A549 (cell line): ENCODE measurements around the gene PTPRD. TPM values are rescaled to one million over a fixed set of nuclear protein-coding genes. Genes with fewer than 3 reads are reported as not detected.

Source experiments
- ATAC-seq, 2 experiments: fragments of 200-7000 bp in 1 of 2; fragments of >200 bp in 1 of 2; cut with Nextera tagmentation in 1 of 2; cut with Tn5 transposase in 1 of 2; 3 replicates each; pipeline versions ENCODE4 v1.8.0 to v1.9.1; 2018 to 2020; ENCODE audit warnings: mild to moderate bottlenecking in 1 of 2, moderate library complexity in 1 of 2
- CTCF ChIA-PET: fragments of 300-600 bp; sonication (Branson Sonifier 250); formaldehyde crosslinking; extraction: SDS; loops from one replicate; lab custom pipeline; 2021; ENCODE audit warnings: antibody characterized with exemption, inconsistent platforms; lab: Yijun Ruan, JAX
- POLR2A ChIA-PET: fragments of 350-600 bp; formaldehyde crosslinking; extraction: SDS; loops from one replicate; lab custom pipeline; 2021; ENCODE audit warnings: antibody characterized with exemption, inconsistent platforms; lab: Yijun Ruan, JAX
- DNase-seq, 2 experiments: peaks; one replicate each; pipeline versions ENCODE4 v3.0.0 to v3.0.0-alpha.2; 2011 to 2016; ENCODE audit warnings: low read depth in 1 of 2, low spot score in 1 of 2
- FAIRE-seq: peaks from 2 replicates; lab custom pipeline; 2011; peaks lifted over from hg19 to GRCh38; lab: Jason Lieb, UNC
- H3K27ac ChIP-seq, 2 experiments: fragments of >200 bp; sonication (Bioruptor Twin); formaldehyde crosslinking; 3 replicates each; pipeline ENCODE4 v1.5.1; 2016 to 2017
- H3K4me1 ChIP-seq: fragments of >200 bp; sonication (Bioruptor Twin); formaldehyde crosslinking; 3 replicates; pipeline ENCODE4 v1.6.1; 2016
- H3K4me2 ChIP-seq: fragments of >200 bp; sonication (Bioruptor Twin); formaldehyde crosslinking; 3 replicates; pipeline ENCODE4 v1.6.1; 2016
- H3K4me3 ChIP-seq: fragments of >200 bp; sonication (Bioruptor Twin); formaldehyde crosslinking; 3 replicates; pipeline ENCODE4 v1.5.1; 2016
- H3K9me3 ChIP-seq: fragments of >200 bp; sonication (Bioruptor Twin); formaldehyde crosslinking; 3 replicates; pipeline ENCODE4 v1.6.1; 2016
- ATOH8 ChIP-seq: fragments of 250-450 bp; sonication (Bioruptor Pico); IDR thresholded peaks from 2 replicates; pipeline ENCODE4 v1.5.0; 2020; ENCODE audit warnings: low read depth, mild to moderate bottlenecking, moderate library complexity
- BCL3 ChIP-seq: fragments of >200 bp; sonication (Bioruptor Twin); formaldehyde crosslinking; IDR thresholded peaks from 3 replicates; pipeline ENCODE4 v1.6.1; 2016
- BHLHE40 ChIP-seq: IDR thresholded peaks from 2 replicates; pipeline ENCODE4 v1.6.1; 2012; ENCODE audit warnings: low read depth, low read length, inconsistent platforms
- CBX2 ChIP-seq: fragments of 200-600 bp; sonication (generic); IDR thresholded peaks from 2 replicates; pipeline ENCODE4 v1.6.1; 2016; ENCODE audit warnings: low read depth, mild to moderate bottlenecking, borderline replicate concordance
- CHD2 ChIP-seq: fragments of 150-350 bp; IDR thresholded peaks from 2 replicates; pipeline ENCODE4 v1.6.1; 2014; ENCODE audit warnings: low read length; ENCODE audit not compliant: partially characterized antibody
- EHF ChIP-seq: fragments of 250-450 bp; sonication (Bioruptor Pico); IDR thresholded peaks from 2 replicates; pipeline ENCODE4 v1.5.0; 2020; ENCODE audit warnings: mild to moderate bottlenecking
- EP300 ChIP-seq, 2 experiments: fragments of >200 bp; sonication (Bioruptor Twin); formaldehyde crosslinking; IDR thresholded peaks; 2 replicates in 1 of 2; 3 replicates in 1 of 2; pipeline ENCODE4 v1.6.1; 2016 to 2017
- FOSB ChIP-seq: fragments of 250-450 bp; sonication (Bioruptor Pico); IDR thresholded peaks from 2 replicates; pipeline ENCODE4 v1.5.0; 2020; ENCODE audit warnings: mild to moderate bottlenecking, moderate library complexity
- HDAC2 ChIP-seq: fragments of 200-600 bp; sonication (generic); IDR thresholded peaks from 2 replicates; pipeline ENCODE4 v1.6.1; 2016
- HOXA7 ChIP-seq: fragments of 250-450 bp; sonication (Bioruptor Pico); IDR thresholded peaks from 2 replicates; pipeline ENCODE4 v1.5.0; 2020; ENCODE audit warnings: mild to moderate bottlenecking, moderate library complexity
- HOXB13 ChIP-seq: fragments of 250-450 bp; sonication (Bioruptor Pico); IDR thresholded peaks from 2 replicates; pipeline ENCODE4 v1.5.0; 2020; ENCODE audit warnings: low read depth, mild to moderate bottlenecking, moderate library complexity
- JUN ChIP-seq, 2 experiments: fragments of >200 bp; sonication (Bioruptor Twin); formaldehyde crosslinking; IDR thresholded peaks; 2 replicates in 1 of 2; 3 replicates in 1 of 2; pipeline ENCODE4 v1.6.1; 2016 to 2017
- JUNB ChIP-seq: fragments of >200 bp; sonication (Bioruptor Twin); formaldehyde crosslinking; IDR thresholded peaks from 2 replicates; pipeline ENCODE4 v1.6.1; 2016
- KDM1A ChIP-seq: fragments of 200-600 bp; sonication (generic); IDR thresholded peaks from 2 replicates; pipeline ENCODE4 v1.6.1; 2016; ENCODE audit warnings: low read depth, mild to moderate bottlenecking
- KDM5A ChIP-seq: fragments of 200-600 bp; sonication (generic); IDR thresholded peaks from 2 replicates; pipeline ENCODE4 v1.6.1; 2016; ENCODE audit warnings: antibody characterized with exemption, mild to moderate bottlenecking
- MAFK ChIP-seq: fragments of 450-650 bp; IDR thresholded peaks from 2 replicates; pipeline ENCODE4 v1.6.1; 2014; ENCODE audit not compliant: partially characterized antibody
- MYC ChIP-seq: IDR thresholded peaks from 2 replicates; pipeline ENCODE4 v1.6.1; 2012; ENCODE audit warnings: mild to moderate bottlenecking, inconsistent platforms, low read length, improper control_type of control experiment, borderline replicate concordance
- NFE2L2 ChIP-seq: fragments of 150-350 bp; conservative IDR thresholded peaks from 2 replicates; pipeline ENCODE4 v1.6.1; 2014; ENCODE audit warnings: low read length
- NPAS2 ChIP-seq: fragments of 250-450 bp; sonication (Bioruptor Pico); IDR thresholded peaks from 2 replicates; pipeline ENCODE4 v1.8.0; 2022; ENCODE audit warnings: mild to moderate bottlenecking, moderate library complexity, borderline replicate concordance
- NR3C1 ChIP-seq: fragments of >200 bp; sonication (Bioruptor Twin); formaldehyde crosslinking; IDR thresholded peaks from 3 replicates; pipeline ENCODE4 v1.6.1; 2017
- PBX3 ChIP-seq: IDR thresholded peaks from 2 replicates; pipeline ENCODE4 v1.6.1; 2012
- POLR2AphosphoS2 ChIP-seq: conservative IDR thresholded peaks from 2 replicates; pipeline ENCODE4 v1.6.1; 2012; ENCODE audit warnings: low read length, improper control_type of control experiment, inconsistent platforms
- RCOR1 ChIP-seq: fragments of 150-350 bp; IDR thresholded peaks from 2 replicates; pipeline ENCODE4 v1.6.1; 2014; ENCODE audit warnings: antibody characterized with exemption, low read length, low read depth
- RNF2 ChIP-seq: fragments of 200-600 bp; sonication (generic); IDR thresholded peaks from 2 replicates; pipeline ENCODE4 v1.6.1; 2016; ENCODE audit warnings: low read depth, mild to moderate bottlenecking, antibody characterized with exemption, moderate library complexity, borderline replicate concordance
- SREBF2 ChIP-seq: fragments of 450-650 bp; IDR thresholded peaks from 2 replicates; pipeline ENCODE4 v1.6.1; 2014; ENCODE audit warnings: mild to moderate bottlenecking, moderate library complexity
- TFCP2L1 ChIP-seq: fragments of 250-450 bp; sonication (Bioruptor Pico); IDR thresholded peaks from 2 replicates; pipeline ENCODE4 v1.5.0; 2021; ENCODE audit warnings: mild to moderate bottlenecking
- ZFP36 ChIP-seq: fragments of 450-650 bp; IDR thresholded peaks from 2 replicates; pipeline ENCODE4 v1.6.1; 2014; ENCODE audit warnings: borderline replicate concordance; ENCODE audit not compliant: partially characterized antibody
- ZNF302 ChIP-seq: fragments of 250-450 bp; sonication (Bioruptor Pico); IDR thresholded peaks from 2 replicates; pipeline ENCODE4 v1.9.0; 2021; ENCODE audit warnings: inconsistent platforms, mild to moderate bottlenecking, moderate library complexity
- WGBS: methylation state at CpG from one replicate; pipeline ENCODE4 v1.1.6; 2017; ENCODE audit errors: missing lambda C conversion rate; 5-methylcytosine and 5-hydroxymethylcytosine counted together
- polyA plus RNA-seq, 4 experiments: library from polyadenylated mRNA; depleted of rRNA in 3 of 4; stranded (reverse); fragments of >200 nt; fragmentation: RNase III in 1 of 4; extraction: RNeasy Plus Mini Kit Qiagen cat#74134 plus additional on column Dnase treatment in 1 of 4; gene quantifications; 2 replicates in 3 of 4; 3 replicates in 1 of 4; pipeline ENCODE4 v1.2.3, GENCODE V29; 2011 to 2017

The PTPRD gene
- polyA plus RNA-seq, 2 of the 4 experiments (the other 2 are of a cell fraction) = 0.39 to 1.3 TPM

- H3K4me2 ChIP-seq = no peak overlapping the region
- ChIA-PET POLR2A (no interaction called here), CTCF (no interaction called here)
- no peaks in the 10 kb centered on the region for H3K4me1 ChIP-seq
- no peak for FAIRE-seq
- no peak overlapping the region for H3K4me3 ChIP-seq
- no peak for DNase-seq
- no peak overlapping the region for H3K27ac ChIP-seq
- TF ChIP-seq NFE2L2 (peak; percentile 60; the same call in 1 of the 2 replicates), HOXA7 (CRISPR knock-in tag) (no peak)
- WGBS = 2% methylated on average over 1 of the region's 1 CpG
- H3K9me3 ChIP-seq = no peaks in the 10 kb centered on the region
- no peak for ATAC-seq
Measured at GRCh38 chr9:9222730-9223129, 1390.1 kb downstream of the PTPRD start.

- ChIA-PET CTCF (no interaction called here), POLR2A (no interaction called here)
- WGBS = 5% methylated on average over 2 of the region's 2 CpGs
- Histone ChIP-seq H3K4me2 (no peak overlapping the region), H3K27ac (no peak overlapping the region), H3K4me1 (no peaks in the 10 kb centered on the region), H3K4me3 (no peak overlapping the region), H3K9me3 (no peaks in the 10 kb centered on the region)
- no peak for ATAC-seq
- DNase-seq = no peak
- TF ChIP-seq PBX3 = no peak
- TF ChIP-seq FOSB (CRISPR knock-in tag) = no peak
- TF ChIP-seq JUNB = no peak
- no peak for TF ChIP-seq POLR2AphosphoS2
- TF ChIP-seq SREBF2 = no peak
- TF ChIP-seq KDM1A = no peak
- FAIRE-seq = no peak
Measured at GRCh38 chr9:9216934-9217333, 1395.9 kb downstream of the PTPRD start.

GRCh38 chr9:9215050-9215449, 1397.8 kb downstream of the PTPRD start:
- no peak for FAIRE-seq
- POLR2A ChIA-PET = no interaction called here

GRCh38 chr9:9214066-9214465, 1398.7 kb downstream of the PTPRD start:
- DNase-seq (no peak), ATAC-seq (no peak), FAIRE-seq (no peak)
- H3K4me2 ChIP-seq = no peak overlapping the region
- no peaks in the 10 kb centered on the region for H3K4me1 ChIP-seq
- no peaks in the 10 kb centered on the region for H3K9me3 ChIP-seq
- no peak overlapping the region for H3K27ac ChIP-seq
- no peak overlapping the region for H3K4me3 ChIP-seq
- no peak for TF ChIP-seq EHF (CRISPR knock-in tag)
- no peak for TF ChIP-seq JUN (IDR thresholded peaks at IDR 0.05)
- no peak for TF ChIP-seq MYC
- no peak for TF ChIP-seq CBX2
- TF ChIP-seq RNF2 = no peak
- TF ChIP-seq RCOR1 = no peak
- WGBS = under 1% methylated on average over 6 of the region's 6 CpGs
- CTCF ChIA-PET = no interaction called here
- POLR2A ChIA-PET = no interaction called here

More at GRCh38 chr9:9215050-9215449, 1397.8 kb downstream of the PTPRD start:
- Histone ChIP-seq H3K4me3 (no peak overlapping the region), H3K4me2 (no peak overlapping the region), H3K27ac (no peak overlapping the region), H3K4me1 (no peaks in the 10 kb centered on the region), H3K9me3 (no peaks in the 10 kb centered on the region)
- no peak for TF ChIP-seq BHLHE40
- TF ChIP-seq CHD2 = no peak
- 23% methylated on average over 2 of the region's 2 CpGs for WGBS
- CTCF ChIA-PET = interaction anchor here (0.5 kb wide), 1 partner anchor 561 kb away, joined by 3 read pairs; no protein-coding TSS in a partner anchor
- no peak for DNase-seq
- ATAC-seq = no peak

GRCh38 chr9:9212963-9213362, 1399.8 kb downstream of the PTPRD start:
- 6% methylated on average over 3 of the region's 3 CpGs for WGBS
- Histone ChIP-seq H3K9me3 (no peaks in the 10 kb centered on the region), H3K4me1 (no peaks in the 10 kb centered on the region), H3K4me2 (no peak overlapping the region), H3K4me3 (no peak overlapping the region), H3K27ac (no peak overlapping the region)
- FAIRE-seq (no peak), ATAC-seq (no peak), DNase-seq (no peak)
- CTCF ChIA-PET = no interaction called here
- POLR2A ChIA-PET = no interaction called here
- TF ChIP-seq HDAC2 (no peak), JUNB (no peak), NR3C1 (no peak), ZNF302 (no peak), CBX2 (no peak), ZFP36 (no peak), KDM5A (no peak), ATOH8 (CRISPR knock-in tag) (no peak), BCL3 (no peak), NPAS2 (CRISPR knock-in tag) (no peak), HOXB13 (CRISPR knock-in tag) (no peak), MAFK (no peak), EP300 (IDR thresholded peaks at IDR 0.05) (no peak), FOSB (CRISPR knock-in tag) (no peak), TFCP2L1 (CRISPR knock-in tag) (no peak)
